GM21825 (cell line): ENCODE data around the gene KPNA5.
"Not testable (repeated sequence)": the region's sequence is repeated elsewhere in the genome, so short reads cannot be mapped to it uniquely, and the experiment has no call there.

Experiments used
- ATAC-seq: cut with Tn5 transposase; IDR thresholded peaks from one replicate; pipeline ENCODE4 v1.9.1; 2021; ENCODE audit warnings: mild to moderate bottlenecking, moderate library complexity; ENCODE audit not compliant: unreplicated experiment

Gene KPNA5

DNA sequence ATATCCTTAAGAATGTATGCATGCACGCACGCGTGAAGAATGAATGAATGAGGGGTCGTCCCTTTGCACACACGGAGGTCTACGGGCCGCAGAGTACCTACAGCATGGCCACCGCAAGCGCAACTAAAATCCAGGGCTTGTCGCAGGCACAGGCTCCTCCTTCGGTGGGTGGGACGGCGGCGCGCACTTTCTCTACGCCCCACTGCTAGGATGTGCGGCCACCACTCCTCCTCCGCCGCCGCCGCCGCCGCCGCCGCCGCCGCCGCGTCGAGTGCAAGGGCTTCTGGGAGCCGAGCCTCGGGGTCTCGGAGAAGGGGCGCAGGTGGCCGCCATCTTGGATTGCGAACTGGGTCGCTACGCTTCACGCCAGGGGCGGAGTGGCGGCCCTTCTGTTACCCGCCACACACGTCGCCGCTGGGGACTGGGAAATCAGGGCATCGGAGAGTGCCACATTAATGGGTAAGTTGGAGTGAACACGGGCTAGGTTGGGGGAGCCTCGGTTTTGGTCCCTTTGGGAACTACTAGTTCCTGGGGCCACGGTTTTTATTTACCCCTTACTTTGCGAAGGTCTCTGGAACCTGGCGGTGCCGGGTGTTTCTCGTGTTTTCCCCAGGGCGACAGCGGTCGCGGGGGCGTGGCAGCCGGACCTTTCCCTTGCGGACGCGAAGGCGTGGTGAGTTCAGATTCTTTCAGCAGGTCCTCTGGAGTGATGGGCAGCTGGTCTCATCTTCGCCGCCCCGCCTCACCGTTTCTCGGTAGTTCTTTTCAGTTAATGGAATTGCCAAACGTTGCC lies at the start of gene KPNA5:
Gene KPNA5 (plus strand): TSS at position 332 of the 793 bp plus-strand sequence. CDS start 124 bp downstream, at position 456.
- ATAC-seq = peak; percentile 95

DNA sequence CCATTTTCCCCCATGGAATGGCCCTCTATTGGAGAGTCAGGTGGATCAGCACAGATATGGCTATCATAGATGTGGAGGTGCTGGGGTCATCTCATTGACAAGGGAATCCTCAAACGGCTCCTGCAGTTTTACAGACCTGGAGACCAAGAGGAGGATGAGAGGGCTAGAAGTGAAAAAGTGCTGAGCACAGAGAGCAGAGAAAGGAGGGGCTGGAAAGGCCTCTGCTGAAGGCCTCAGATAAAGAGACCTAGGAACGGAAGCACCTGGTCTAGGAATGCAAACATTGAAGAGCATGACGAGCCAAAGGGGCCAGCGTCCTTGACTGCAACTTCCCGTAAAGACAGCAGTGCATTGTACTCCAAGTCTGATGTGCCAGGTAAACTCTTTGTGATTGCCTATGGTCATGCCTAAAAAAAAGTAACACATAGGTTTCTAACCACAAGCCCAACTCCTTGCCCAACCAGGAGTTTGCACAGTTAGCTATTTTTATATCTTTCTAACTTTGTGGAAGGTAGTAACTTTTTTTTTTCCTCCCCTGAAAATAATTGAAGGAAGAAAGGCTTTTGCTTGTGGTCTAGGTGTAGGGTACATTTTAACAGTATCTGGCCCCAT lies 49.5 kb upstream of the KPNA5 start:
- ATAC-seq = peak; percentile 93

DNA sequence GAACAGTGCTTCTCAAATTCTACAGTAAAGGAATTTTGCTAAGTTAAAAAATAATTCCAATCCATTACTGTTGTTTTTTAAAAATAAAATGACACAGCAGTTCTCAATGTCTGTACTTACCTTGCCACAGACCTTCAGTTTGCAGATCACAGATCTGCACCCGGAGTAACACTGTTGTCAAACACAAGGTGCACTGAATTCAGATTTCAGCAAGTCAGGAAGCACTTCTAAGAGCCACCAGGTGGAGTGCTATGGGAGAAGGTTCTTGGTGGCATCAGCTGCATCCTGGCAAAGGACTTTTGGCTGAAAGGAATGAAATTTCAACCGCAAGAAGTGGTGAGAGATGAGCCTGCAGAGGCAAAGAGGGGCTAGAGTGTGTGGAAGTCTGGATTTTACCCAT lies 47.3 kb upstream of the KPNA5 start:
- ATAC-seq = no peak

DNA sequence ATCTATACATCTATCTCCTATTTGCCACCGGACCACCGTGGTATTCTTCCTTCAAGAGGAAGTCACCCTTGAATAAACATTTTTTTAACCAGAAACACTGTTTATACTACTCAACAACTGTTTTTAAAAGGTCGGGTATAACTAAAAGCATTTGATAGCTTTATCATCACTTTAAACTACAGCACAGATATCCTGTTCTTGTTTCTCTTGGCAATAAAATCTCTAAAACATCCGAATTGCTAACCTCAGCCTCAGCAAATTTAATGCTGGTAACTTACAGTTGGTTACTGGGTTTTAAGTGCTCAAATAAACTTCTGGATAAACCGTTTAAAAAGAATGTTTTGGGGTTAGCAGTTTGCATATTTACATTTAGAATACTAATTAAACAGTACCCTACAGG lies 32.9 kb upstream of the KPNA5 start:
- ATAC-seq = no peak

DNA sequence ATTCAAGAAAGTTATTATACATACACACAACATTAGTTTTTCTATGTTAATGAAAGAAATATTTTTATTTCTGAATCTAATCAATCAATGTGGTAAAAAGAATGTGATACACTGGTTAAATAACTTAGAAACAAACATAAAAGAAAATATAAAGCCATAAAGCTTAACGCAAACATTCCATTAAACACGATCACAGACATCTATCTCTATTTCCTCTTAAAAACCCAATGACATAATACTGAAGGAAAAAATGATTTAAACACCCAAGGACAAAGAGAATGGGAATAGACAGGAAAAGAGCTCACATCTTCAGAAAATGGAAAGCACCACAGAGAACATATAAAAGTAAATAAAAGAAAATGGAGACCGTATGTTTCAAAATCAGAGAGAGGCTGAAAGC lies 31.9 kb upstream of the KPNA5 start:
- ATAC-seq = no peak

DNA sequence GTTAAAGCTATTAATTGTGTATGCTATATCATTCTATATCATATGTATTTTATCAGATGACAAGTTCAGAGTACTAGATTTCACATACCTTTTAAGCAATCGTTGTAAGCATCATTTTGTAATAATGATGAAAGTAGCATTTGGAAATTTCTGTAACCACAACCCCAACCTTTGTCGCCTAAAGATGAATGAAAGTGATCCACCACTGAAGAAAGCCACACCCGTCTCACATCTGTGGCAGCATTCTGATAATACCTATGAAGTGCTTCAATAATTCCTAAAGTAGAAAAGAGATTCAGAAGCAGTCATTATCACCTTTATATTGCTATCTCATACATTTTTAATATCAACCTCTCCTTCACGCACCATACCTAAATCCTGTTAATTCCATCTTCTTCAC lies 29.1 kb upstream of the KPNA5 start:
- ATAC-seq = no peak

DNA sequence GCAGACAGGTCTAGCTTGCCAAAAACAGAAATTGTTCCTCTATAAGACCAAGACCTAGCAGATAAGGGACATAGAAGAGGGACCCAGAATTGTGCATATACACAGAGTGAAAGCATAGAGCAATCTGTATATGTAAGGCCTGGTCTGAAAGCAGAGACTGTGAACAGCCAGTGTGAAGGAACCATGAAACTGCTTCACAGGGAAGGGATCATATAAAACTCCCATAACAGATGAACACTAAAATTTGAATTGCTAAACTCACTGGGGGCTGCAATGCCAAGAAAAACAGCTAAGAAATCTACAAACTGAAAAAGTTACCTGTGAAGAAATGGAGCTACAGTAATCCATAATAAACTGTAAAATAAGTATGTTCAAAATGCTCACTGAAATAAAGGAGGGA lies 19.4 kb upstream of the KPNA5 start:
- ATAC-seq = no peak

DNA sequence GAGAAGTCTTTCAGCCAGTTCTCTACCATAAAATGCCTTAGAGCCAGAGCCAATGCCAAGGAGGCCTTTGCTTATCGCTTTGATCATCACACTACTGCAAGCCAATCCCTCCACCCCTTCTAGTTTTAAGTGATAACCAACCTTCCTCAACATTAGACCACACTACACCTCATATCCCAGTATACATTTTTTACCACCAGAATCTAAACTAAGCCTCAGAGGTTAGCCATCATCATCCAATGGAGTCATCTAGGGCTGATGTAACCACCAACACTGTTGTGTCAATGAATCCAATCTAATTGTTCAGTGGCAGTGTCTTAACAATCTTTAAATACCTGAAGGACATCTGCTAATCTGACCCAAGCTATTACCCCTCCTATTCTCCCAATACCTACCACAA lies 18.8 kb upstream of the KPNA5 start:
- no peak for ATAC-seq

DNA sequence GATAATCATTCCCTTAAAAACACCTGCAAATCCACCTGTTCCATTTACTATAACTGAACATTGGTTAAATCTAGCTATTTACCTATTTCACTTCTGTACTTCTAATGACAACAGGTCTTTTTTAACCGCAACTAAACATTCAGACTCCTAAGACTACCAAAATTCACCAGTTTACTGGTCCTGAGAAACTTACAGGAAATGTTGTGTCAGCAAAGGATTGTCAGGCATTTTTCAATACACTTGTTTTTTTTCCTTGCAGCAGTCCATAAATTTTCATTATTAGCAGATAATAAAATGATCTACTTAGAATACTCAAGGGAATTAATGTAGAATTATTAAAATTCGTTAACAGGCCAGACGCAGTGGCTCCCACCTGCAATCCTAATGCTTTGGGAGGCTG lies 17.7 kb upstream of the KPNA5 start:
- ATAC-seq = no peak

DNA sequence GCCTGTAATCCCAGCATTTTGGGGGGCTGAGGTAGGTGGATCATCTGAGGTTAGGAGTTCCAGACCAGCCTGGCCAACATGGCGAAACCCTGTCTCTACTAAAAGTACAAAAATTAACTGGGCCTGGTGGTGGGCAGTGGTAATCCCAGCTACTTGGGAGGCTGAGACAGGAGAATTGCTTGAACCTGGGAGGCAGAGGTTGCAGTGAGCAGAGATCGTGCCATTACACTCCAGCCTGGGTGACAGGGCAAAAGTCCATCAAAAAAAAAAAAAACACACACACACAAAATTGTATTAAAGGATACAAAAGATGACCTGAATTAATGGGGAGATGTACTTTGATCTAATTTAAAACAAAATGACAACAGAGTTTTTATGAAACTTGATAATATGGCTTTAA lies 16.8 kb upstream of the KPNA5 start:
- ATAC-seq = not testable (repeated sequence)

DNA sequence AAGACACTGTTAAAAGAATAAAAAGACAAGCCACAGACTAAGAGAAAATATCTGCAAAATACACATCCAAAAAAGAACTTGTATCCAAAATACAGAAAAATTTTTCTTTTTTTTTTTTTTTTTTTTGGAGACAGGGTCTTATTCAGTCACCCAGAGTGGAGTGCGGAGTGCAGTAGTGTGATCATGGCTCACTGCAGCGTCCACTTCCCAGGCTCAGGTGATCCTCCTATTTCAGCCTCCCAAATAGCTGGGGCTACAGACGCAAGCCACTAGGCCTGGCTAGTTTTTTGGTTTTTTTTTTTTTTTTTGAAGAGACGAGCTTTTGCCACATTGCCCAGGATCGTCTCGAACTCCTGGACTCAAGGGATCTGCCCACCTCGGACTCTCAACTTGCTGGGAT lies 15.5 kb upstream of the KPNA5 start:
- no peak for ATAC-seq

DNA sequence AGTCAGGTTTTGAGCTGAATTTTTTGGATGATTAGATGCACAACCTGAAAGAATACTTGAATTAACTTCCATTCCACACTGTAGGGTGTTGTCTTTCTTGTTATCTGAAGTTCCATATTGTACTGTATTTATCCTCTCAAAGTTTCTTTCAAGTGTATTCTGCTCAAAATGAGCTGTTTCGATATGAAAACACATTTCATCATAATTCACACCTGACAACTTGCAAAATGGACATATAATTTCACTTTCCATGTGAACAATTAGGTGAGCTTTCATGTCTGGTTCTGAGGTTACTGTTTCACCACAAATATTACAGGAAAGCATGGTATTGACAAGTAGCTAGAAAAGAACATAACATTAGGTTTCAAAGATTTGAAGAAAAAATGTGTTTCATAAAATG lies 14.1 kb upstream of the KPNA5 start:
- ATAC-seq = peak; percentile 37

DNA sequence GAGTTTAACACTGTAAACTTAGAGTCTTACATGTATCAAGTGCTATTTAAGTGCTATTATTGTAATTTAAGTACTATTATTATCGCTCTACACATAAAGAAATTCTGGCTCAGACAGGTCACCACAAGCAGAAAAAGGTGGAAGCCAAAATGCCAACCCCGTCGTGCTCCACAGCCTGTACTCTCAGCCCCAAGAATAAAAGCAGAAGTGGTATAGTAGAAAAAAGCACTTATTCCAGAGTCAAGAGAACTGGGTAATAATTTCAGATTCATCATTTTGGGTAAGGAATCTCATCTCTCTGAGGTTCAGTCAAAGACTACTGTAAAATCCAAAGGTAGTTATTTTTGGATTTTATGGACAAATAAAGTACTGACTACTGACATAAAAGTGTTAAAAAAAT lies 13.4 kb upstream of the KPNA5 start:
- peak; percentile 39 for ATAC-seq

DNA sequence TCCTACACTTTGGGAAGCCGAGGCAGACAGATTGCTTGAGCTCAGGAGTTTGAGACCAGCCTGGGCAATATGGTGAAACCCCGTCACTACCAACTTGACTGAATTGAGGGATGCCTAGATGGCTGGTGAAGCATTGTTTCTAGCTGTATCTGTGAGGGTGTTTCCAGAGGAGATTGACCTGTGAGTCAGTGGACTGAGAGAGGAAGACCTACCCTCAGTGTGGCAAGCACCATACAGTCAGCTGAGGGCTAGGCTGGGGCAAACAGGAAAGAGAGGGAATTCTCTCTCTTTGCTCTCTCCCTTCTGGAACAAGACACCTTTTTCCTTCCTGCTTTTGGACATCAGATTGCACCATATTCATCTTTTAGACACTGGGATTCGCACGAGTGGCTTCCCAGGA lies 8.7 kb upstream of the KPNA5 start:
- no peak for ATAC-seq

DNA sequence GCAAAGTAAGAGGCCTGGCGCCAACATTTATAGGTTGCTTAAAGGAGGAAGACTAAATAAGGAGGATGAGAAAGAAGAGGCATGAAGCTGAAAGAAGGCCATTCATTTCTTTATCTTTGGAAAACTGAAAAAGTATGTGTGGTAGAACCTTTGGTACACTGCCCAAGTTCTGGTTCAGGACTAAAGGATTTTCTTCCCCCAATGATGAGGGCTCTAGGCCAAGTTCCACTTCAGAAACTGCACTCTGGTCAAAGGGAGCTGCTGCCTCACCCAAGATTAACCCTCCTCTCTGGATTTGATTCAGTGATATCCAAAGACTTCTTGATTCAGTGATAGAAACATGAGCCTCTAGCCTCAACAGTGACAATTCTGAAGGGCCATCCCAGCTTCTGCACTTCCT lies 5.0 kb upstream of the KPNA5 start:
- no peak for ATAC-seq

DNA sequence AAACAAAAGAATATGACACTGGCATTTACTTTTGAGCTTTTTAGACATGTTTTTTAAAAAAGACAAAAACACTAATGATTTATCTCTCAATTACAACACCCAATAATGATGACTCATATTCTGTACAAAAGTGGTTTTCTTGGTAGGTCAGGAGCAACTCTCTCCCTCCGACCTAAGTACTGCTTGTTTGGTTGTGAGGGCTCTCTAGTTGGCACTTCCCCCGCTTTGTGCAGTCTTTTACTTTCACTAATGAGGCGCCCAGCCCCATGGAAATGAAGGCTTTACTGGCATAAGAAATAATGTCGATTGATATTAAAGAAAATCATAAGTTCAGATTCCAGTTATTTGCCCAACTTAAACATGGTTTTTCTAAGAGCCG lies 1.3 kb downstream of the KPNA5 start:
- ATAC-seq = peak; percentile 36

DNA sequence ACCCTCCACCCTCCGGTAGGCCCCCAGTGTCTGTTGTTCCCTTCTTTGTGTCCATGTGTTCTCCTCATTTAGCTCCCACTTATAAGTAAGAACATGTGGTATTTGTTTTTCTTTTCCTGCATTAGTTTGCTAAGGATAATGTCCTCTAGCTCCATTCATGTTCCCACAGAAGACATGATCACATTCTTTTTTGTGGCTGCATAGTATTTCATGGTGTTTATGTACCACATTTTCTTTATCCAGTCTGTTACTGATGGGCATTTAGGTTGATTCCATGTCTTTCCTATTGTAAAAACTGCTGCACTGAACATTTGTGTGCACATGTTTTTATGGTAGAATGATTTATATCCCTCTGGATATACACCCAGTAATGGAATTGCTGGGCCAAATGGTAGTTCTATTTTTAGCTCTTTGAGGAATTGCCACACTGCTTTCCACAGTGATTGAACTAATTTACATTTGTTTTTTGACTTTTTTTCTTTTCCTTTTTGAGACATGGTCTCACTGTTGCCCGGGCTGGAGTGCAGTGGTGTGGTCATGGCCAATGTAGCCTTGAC lies 4.5 kb downstream of the KPNA5 start:
- no peak for ATAC-seq

DNA sequence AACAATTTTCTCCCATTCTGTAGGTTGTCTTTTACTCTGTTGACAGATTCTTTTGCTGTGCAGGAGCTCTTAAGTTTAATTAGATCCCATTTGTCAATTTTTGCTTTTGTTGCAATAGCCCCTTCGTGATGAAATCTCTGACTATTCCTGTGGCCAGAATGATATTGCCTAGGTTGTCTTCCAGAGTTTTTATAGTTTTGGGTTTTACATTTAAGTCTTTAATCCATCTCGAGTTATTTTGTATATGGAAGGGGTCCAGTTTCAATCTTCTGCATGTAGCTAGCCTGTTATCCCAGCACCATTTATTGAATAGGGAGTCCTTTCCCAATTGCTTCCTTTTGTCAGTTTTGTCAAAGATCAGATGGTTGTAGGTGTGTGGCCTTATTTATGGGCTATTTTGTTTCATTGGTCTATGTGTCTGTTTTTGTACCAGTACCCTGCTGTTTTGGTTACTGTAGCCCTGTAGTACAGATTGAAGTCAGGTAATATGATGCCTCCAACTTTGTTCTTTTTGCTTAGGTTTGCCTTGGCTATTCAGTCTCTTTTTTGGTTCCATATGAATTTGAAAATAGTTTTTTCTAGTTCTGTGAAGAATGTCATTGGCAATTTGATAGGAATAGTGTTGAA lies 5.6 kb downstream of the KPNA5 start:
- not testable (repeated sequence) for ATAC-seq

DNA sequence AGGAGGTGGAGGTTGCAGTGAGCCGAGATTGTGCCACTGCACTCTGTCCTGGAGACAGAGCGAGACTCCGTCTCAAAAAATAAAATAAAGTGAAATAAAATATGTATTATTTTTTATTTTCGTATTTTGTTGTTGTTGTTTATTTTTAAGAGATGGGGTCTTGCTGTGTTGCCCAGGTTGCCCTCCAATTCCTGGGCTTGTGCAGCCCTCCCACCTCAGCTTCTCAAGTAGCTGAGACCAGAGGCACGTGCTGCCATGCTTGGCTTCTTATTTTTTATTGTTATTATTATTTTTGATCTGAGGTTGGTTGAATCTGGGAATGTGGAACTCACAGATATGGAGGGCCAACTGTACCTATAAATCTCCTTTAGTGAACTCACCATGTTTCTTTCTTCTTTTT lies 10.1 kb downstream of the KPNA5 start:
- ATAC-seq = no peak

DNA sequence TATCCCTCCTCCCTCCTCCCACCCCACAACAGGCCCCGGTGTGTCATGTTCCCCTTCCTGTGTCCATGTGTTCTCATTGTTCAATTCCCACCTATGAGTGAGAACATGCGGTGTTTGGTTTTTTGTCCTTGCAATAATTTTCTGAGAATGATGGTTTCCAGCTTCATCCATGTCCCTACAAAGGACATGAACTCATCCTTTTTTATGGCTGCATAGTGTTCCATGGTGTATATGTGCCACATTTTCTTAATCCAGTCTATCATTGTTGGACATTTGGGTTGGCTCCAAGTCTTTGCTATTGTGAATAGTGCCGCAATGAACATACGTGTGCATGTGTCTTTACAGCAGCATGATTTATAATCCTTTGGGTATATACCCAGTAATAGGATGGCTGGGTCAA lies 11.9 kb downstream of the KPNA5 start:
- not testable (repeated sequence) for ATAC-seq

DNA sequence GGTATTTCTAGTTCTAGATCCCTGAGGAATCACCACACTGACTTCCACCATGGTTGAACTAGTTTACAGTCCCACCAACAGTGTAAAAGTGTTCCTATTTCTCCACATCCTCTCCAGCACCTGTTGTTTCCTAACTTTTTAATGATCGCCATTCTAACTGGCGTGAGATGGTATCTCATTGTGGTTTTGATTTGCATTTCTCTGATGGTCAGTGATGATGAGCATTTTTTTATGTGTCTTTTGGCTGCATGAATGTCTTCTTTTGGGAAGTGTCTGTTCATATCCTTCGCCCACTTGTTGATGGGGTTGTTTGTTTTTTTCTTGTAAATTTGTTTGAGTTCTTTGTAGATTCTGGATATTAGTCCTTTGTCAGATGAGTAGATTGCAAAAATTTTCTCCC lies 12.3 kb downstream of the KPNA5 start:
- ATAC-seq = not testable (repeated sequence)

DNA sequence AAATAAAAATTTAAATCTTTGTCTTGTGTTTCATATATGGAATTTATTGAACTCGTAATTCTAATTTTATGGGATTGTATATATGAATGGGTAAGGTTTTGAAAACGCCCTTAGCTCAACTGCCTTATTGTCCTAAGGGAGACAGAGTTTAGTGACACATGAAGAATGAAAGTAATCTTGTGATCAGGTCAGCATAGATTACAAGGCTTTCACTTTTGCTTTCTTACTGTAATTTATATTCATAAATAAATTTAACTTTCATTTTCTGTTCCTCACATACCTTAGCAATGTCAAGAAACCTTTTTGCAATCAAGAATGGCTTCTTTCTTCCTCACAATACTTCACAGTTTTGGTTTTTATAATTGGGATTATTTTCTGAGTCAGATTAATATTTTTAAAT lies 14.4 kb downstream of the KPNA5 start:
- peak; percentile 94 for ATAC-seq
